GM06990 (cell line): Measurements from ENCODE around the gene LRRC56.
"Not testable (repeated sequence)": the region's sequence is repeated elsewhere in the genome, so short reads cannot be mapped to it uniquely, and the experiment has no call there.

ENCODE experiments used
- DNase-seq: peaks from one replicate; pipeline ENCODE4 v3.0.0-alpha.2; 2011; ENCODE audit not compliant: insufficient read length; ENCODE audit errors: extremely low read depth
- H3K27me3 ChIP-seq: replicated peaks from 2 replicates; pipeline ENCODE4 v1.6.0; 2011; ENCODE audit warnings: low read length; ENCODE audit not compliant: control insufficient read depth, insufficient read depth
- H3K36me3 ChIP-seq: 2 replicates; pipeline ENCODE4 v1.5.1; 2011; ENCODE audit warnings: low read length; ENCODE audit not compliant: control insufficient read depth, insufficient read depth
- H3K4me3 ChIP-seq: replicated peaks from 2 replicates; pipeline ENCODE4 v1.5.1; 2011; ENCODE audit warnings: low read depth, mild to moderate bottlenecking, control low read depth, low read length
- TF ChIP-seq, protein P1 (sequence below): IDR thresholded peaks from 2 replicates; pipeline ENCODE4 v1.5.1; 2011; ENCODE audit warnings: low read length, control low read depth, mild to moderate bottlenecking, inconsistent platforms; ENCODE audit not compliant: insufficient read depth, poor library complexity, severe bottlenecking

The LRRC56 gene

DNA sequence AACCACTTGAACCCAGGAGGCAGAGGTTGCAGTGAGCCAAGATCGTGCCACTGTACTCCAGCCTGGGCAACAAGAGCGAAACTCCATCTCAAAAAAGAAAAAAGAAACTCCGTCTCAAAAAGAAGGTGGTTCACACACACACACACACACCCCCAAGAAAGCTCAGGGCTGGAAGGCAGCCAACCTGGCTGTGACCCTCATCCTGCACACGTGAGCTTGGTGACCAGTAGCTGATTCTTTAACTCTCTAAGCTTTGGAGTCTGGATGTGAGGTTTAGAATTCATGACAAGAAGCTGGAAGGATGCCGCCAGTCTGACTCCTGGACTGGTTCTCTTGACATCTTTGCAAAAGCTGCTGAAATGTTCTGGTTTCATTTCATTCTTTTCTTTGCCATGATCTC is 28.4 kb upstream of the LRRC56 start:
- Histone ChIP-seq H3K36me3 (peaks cover 3% of the 10 kb centered on the region), H3K27me3 (no peaks in the 10 kb centered on the region), H3K4me3 (no peak overlapping the region)
- TF ChIP-seq, protein P1, sequence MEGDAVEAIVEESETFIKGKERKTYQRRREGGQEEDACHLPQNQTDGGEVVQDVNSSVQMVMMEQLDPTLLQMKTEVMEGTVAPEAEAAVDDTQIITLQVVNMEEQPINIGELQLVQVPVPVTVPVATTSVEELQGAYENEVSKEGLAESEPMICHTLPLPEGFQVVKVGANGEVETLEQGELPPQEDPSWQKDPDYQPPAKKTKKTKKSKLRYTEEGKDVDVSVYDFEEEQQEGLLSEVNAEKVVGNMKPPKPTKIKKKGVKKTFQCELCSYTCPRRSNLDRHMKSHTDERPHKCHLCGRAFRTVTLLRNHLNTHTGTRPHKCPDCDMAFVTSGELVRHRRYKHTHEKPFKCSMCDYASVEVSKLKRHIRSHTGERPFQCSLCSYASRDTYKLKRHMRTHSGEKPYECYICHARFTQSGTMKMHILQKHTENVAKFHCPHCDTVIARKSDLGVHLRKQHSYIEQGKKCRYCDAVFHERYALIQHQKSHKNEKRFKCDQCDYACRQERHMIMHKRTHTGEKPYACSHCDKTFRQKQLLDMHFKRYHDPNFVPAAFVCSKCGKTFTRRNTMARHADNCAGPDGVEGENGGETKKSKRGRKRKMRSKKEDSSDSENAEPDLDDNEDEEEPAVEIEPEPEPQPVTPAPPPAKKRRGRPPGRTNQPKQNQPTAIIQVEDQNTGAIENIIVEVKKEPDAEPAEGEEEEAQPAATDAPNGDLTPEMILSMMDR, result no peak
- DNase-seq, result no peak

- DNase-seq, result no peak
- Histone ChIP-seq H3K4me3 (no peak overlapping the region), H3K27me3 (no peaks in the 10 kb centered on the region), H3K36me3 (peaks cover 3% of the 10 kb centered on the region)
- TF ChIP-seq, protein P1, result no peak
Observed at GRCh38 chr11:512761-513595, 24.3 kb upstream of the LRRC56 start.

DNA sequence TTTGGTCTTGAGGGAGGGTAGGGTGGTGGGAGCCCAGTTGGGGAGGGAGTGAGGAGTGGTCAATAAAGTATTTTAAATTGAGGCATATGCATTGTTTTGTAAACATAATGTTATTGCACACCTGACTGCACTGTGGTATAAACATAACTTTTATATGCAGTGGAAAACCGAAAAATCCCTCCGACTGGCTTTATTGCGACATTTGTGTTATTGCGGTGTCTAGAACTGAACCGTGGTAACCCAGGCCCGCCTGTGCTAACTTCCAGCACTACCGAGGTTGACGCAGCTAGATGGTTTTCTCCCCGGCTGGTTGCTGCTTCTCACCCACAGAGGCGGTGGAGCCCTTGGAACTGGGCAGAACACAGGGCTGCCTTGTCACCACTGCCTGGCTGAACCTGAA is 22.7 kb upstream of the LRRC56 start:
- H3K36me3 ChIP-seq, result peaks cover 2% of the 10 kb centered on the region; the same call in 1 of the 2 replicates
- no peak overlapping the region for H3K4me3 ChIP-seq
- DNase-seq, result no peak
- TF ChIP-seq, protein P1, result no peak
- no peaks in the 10 kb centered on the region for H3K27me3 ChIP-seq

GRCh38 chr11:515131-515530 is 22.2 kb upstream of the LRRC56 start:
- no peak for DNase-seq
- Histone ChIP-seq H3K27me3 (no peaks in the 10 kb centered on the region), H3K36me3 (no peaks in the 10 kb centered on the region; the same call in 1 of the 2 replicates), H3K4me3 (no peak overlapping the region)
- TF ChIP-seq, protein P1, result no peak

DNA sequence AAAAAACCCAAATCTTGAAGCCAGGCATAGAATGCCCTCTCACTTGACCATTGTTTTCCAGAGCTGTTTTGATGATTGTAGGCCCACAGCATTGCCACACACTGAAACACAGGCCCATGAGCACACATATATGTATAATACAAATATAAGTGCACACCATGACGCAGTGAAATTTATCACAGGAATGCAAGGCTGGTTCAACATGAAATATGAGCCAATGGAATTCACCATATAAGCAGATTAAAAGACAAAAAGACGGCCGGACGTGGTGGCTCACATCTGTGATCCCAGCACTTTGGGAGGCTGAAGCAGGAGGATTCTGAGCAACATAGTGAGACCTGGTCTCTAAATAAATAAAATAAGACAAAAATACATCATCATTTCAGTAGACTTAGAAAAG is 20.9 kb upstream of the LRRC56 start:
- TF ChIP-seq, protein P1, result no peak
- Histone ChIP-seq H3K27me3 (no peaks in the 10 kb centered on the region), H3K4me3 (no peak overlapping the region), H3K36me3 (no peaks in the 10 kb centered on the region; the same call in 1 of the 2 replicates)
- no peak for DNase-seq

- H3K27me3 ChIP-seq, H3K4me3 ChIP-seq, H3K36me3 ChIP-seq, DNase-seq: not testable (repeated sequence)
Observed at GRCh38 chr11:516918-517685, 20.2 kb upstream of the LRRC56 start.
